Large intestine (tissue), 3 donors: ENCODE data around the gene CA11. TPM values are rescaled to one million over a fixed set of nuclear protein-coding genes. Genes with fewer than 3 reads are reported as not detected.

ENCODE experiments used
- DNase-seq, 2 donors: peaks; one replicate each; pipeline versions ENCODE4 v3.0.0 to v3.0.0-alpha.2; 2013
- H3K27ac ChIP-seq: one replicate; pipeline ENCODE4 v1.5.1; 2013; ENCODE audit warnings: low read length
- H3K27me3 ChIP-seq: 2 replicates; pipeline ENCODE4 v1.6.1; 2013; ENCODE audit warnings: low read length; ENCODE audit not compliant: control insufficient read depth, insufficient read depth
- H3K36me3 ChIP-seq: 2 replicates; pipeline ENCODE4 v1.6.1; 2013; ENCODE audit warnings: low read length; ENCODE audit not compliant: control insufficient read depth, insufficient read depth
- H3K4me1 ChIP-seq: one replicate; pipeline ENCODE4 v1.6.1; 2013; ENCODE audit warnings: low read length; ENCODE audit not compliant: control insufficient read depth, insufficient read depth
- H3K4me3 ChIP-seq: one replicate; pipeline ENCODE4 v1.5.1; 2013; ENCODE audit warnings: low read length
- H3K9me3 ChIP-seq: one replicate; pipeline ENCODE4 v1.6.1; 2013; ENCODE audit warnings: mild to moderate bottlenecking, low read depth, low read length, moderate library complexity; ENCODE audit not compliant: control insufficient read depth
- WGBS: methylation state at CpG from one replicate; pipeline ENCODE4 v1.1.5; 2013; ENCODE audit warnings: low lambda C conversion rate; ENCODE audit not compliant: insufficient coverage; 5-methylcytosine and 5-hydroxymethylcytosine counted together
- polyA plus RNA-seq: library from polyadenylated mRNA; unstranded; fragments of 120-200 nt; gene quantifications from one replicate; pipeline ENCODE4 v1.2.1, GENCODE V29; 2013

Gene CA11
- polyA plus RNA-seq, 1 donor, result 10.1 TPM

DNA sequence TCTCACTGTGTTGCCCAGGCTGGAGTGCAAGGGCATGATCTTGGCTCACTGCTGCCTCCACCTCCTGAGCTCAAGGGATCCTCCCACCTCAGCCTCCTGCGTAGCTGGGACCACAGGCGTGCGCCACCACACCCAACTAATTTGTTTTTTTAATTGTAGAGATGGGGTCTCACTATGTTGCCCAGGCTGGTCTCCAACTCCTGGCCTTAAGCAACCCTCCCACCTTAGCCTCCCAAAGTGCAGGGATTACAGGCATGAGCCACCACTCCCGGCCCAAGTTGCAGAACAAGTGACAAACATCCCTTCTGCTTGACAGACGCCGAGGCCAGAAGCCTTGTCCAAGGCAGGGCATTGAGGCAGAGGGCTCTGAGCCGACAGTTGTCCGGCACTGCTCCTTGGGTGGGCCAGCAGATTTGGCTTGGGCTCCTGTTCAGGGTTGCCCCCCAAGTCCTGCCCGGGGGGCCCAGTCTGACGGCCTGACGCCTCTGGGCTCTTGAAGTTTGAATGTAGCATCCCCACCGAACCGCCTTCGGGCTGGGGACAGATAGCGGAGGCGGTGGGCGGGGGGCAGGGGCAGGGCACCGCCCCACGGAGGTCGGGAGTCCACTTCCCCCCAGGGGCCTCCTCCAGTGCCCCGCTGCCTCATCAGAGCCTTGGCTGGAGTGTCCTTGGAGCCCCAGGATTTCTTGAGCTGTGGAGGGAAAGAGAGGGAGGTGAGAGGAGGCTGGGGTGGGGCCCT, 45.1 kb downstream of the CA11 start:
- DNase-seq, result peak in 1 of 2 donors; percentile 70
- Histone ChIP-seq H3K4me3 (no peak overlapping the region), H3K4me1 (peaks cover 17% of the 10 kb centered on the region), H3K36me3 (peaks cover 9% of the 10 kb centered on the region), H3K9me3 (peaks cover 2% of the 10 kb centered on the region), H3K27me3 (no peaks in the 10 kb centered on the region), H3K27ac (no peak overlapping the region)
- no CpG with 5 or more reads among the region's 21 CpGs for WGBS

- no peak overlapping the region for H3K4me3 ChIP-seq
- peaks cover 2% of the 10 kb centered on the region for H3K9me3 ChIP-seq
- no peaks in the 10 kb centered on the region for H3K27me3 ChIP-seq
- WGBS, result no CpG with 5 or more reads among the region's 30 CpGs
- no peak overlapping the region for H3K27ac ChIP-seq
- peaks cover 17% of the 10 kb centered on the region for H3K4me1 ChIP-seq
- peaks cover 9% of the 10 kb centered on the region for H3K36me3 ChIP-seq
- no peak for DNase-seq
These were observed 46.8 kb downstream of the CA11 start for GRCh38 chr19:48598996-48599700.

GRCh38 chr19:48596679-48597465, 49.1 kb downstream of the CA11 start:
- Histone ChIP-seq H3K36me3 (peaks cover 2% of the 10 kb centered on the region), H3K4me3 (no peak overlapping the region), H3K27me3 (no peaks in the 10 kb centered on the region), H3K4me1 (peaks cover 6% of the 10 kb centered on the region), H3K27ac (no peak overlapping the region), H3K9me3 (peaks cover 2% of the 10 kb centered on the region)
- DNase-seq, result no peak
- no CpG with 5 or more reads among the region's 39 CpGs for WGBS

- H3K27me3 ChIP-seq, result no peaks in the 10 kb centered on the region
- no peak overlapping the region for H3K27ac ChIP-seq
- DNase-seq, result no peak
- H3K4me1 ChIP-seq, result peaks cover 2% of the 10 kb centered on the region
- H3K36me3 ChIP-seq, result peaks cover 2% of the 10 kb centered on the region
- no CpG with 5 or more reads among the region's 4 CpGs for WGBS
- no peak overlapping the region for H3K4me3 ChIP-seq
- peaks cover 2% of the 10 kb centered on the region for H3K9me3 ChIP-seq
These were observed 49.8 kb downstream of the CA11 start for GRCh38 chr19:48596237-48596636.

GRCh38 chr19:48595833-48596232, 50.2 kb downstream of the CA11 start:
- no peaks in the 10 kb centered on the region for H3K27me3 ChIP-seq
- peaks cover under 1% of the 10 kb centered on the region for H3K4me1 ChIP-seq
- H3K27ac ChIP-seq, result no peak overlapping the region
- H3K36me3 ChIP-seq, result peaks cover under 1% of the 10 kb centered on the region
- no peak overlapping the region for H3K4me3 ChIP-seq
- no peak for DNase-seq
- H3K9me3 ChIP-seq, result peaks cover 2% of the 10 kb centered on the region
- WGBS, result no CpG with 5 or more reads among the region's 6 CpGs

GRCh38 chr19:48595171-48595570, 50.8 kb downstream of the CA11 start:
- H3K9me3 ChIP-seq, result peaks cover 2% of the 10 kb centered on the region
- H3K4me1 ChIP-seq, result no peaks in the 10 kb centered on the region
- no peak overlapping the region for H3K4me3 ChIP-seq
- no peak overlapping the region for H3K27ac ChIP-seq
- H3K27me3 ChIP-seq, result no peaks in the 10 kb centered on the region
- no CpG with 5 or more reads among the region's 9 CpGs for WGBS
- H3K36me3 ChIP-seq, result no peaks in the 10 kb centered on the region
- DNase-seq, result no peak

DNA sequence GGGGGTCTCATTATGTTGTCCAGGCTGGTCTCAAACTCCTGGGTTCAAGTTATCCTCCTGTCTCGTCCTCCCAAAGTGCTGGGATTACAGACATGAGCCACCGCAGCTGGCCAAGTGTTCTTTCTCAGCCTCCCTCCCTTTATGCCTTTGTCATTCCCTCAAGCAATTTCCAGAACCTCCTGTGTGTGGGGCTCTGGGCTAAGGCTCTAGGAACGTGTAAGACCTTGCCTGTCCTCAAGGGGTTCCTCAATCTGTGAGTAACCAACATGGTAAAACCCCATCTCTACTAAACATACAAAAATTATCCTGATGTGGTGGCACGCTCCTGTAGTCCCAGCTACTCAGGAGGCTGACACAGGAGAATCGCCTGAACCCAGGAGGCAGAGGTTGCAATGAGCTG, 55.0 kb downstream of the CA11 start:
- Histone ChIP-seq H3K9me3 (no peaks in the 10 kb centered on the region), H3K27me3 (no peaks in the 10 kb centered on the region), H3K36me3 (no peaks in the 10 kb centered on the region), H3K27ac (no peak overlapping the region), H3K4me3 (no peak overlapping the region), H3K4me1 (peaks cover 6% of the 10 kb centered on the region)
- WGBS, result no CpG with 5 or more reads among the region's 5 CpGs
- DNase-seq, result no peak

DNA sequence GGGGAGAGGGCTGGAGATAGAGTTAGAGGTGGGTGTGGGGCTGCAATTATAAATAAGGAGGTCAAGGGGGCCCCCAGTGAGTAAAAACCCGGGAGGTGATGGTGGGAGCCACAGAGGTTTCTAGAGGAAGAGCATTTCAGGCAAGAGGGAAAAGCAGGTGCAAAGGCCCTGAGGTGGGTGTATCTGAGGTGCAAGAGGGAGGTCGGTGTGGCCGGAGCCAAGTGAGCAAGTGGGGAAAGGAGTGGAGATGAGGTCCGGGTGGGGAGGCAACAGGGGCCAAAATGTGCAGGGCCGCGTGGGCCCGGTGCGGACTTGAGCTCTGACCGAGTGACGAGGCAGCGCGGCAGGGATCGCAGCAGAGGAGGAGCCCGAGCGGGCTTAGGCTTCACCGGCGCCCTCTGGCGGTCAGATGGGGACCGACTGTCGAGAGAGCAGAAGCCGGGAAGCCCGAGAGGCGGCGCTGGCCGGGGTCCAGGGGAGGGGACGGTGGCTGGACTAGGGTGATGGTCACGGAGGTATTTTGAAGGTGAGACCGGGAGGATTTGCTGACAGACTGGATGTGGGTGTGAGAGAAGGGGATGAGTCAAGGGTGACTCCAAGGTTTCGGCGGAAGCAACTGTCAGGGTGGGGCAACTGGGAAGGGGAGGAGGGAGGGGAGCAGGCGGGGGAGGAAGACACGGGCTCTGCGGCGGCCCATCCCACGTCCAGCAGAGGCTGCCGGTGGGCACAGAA, 57.2 kb downstream of the CA11 start:
- DNase-seq, result peak; percentile 85 to 89
- Histone ChIP-seq H3K4me1 (peaks cover 8% of the 10 kb centered on the region), H3K9me3 (peaks cover 3% of the 10 kb centered on the region), H3K36me3 (no peaks in the 10 kb centered on the region), H3K27ac (no peak overlapping the region), H3K4me3 (peak overlapping the region; percentile 30), H3K27me3 (no peaks in the 10 kb centered on the region)
- WGBS, result no CpG with 5 or more reads among the region's 36 CpGs
